Astrocyte of the cerebellum (primary cell): Measurements from ENCODE around the gene OR1E2.

Source experiments
- DNase-seq: peaks from one replicate; pipeline ENCODE4 v3.0.0-alpha.2; 2011; ENCODE audit warnings: low read depth
- H3K4me3 ChIP-seq: 2 replicates; pipeline ENCODE4 v1.5.1; 2011; ENCODE audit warnings: mild to moderate bottlenecking, low read depth, low read length, moderate library complexity
- CTCF ChIP-seq: IDR thresholded peaks from 2 replicates; pipeline ENCODE4 v1.5.1; 2012; ENCODE audit warnings: low read length, low read depth, moderate library complexity, mild to moderate bottlenecking; ENCODE audit errors: missing control alignments
- in situ Hi-C: cut with HindIII; loops from 2 replicates; pipeline ENCODE4 v1.10.0; 2017; ENCODE audit warnings: low sequenced_read_pairs

The OR1E2 gene

DNA sequence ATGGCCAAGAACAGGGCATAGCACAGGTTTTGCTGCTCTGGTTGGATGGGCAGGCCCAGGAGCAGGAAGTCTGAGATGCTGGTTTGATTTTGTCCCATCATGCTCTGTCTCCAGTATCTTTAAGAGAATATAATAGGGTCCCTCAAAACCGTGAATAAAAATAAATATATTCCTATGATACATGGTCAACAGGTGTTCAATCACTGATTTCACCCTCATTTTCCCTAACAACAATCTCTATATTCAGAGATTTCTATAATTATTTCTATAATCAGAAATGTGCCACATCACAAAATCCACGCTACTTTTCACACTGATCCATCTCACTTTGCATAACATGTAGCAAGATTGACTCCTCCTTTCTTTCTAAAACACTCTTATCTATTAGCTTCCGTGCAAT, at the start of gene OR1E2:
OR1E2 (minus strand) TSS at position 101 of the 400 bp plus-strand sequence; CDS start at position 101, 0 bp downstream.
- in situ Hi-C loops: no loop called here
- no peak for TF ChIP-seq CTCF
- no peak within 1 kb of the TSS for H3K4me3 ChIP-seq
- no peak for DNase-seq

DNA sequence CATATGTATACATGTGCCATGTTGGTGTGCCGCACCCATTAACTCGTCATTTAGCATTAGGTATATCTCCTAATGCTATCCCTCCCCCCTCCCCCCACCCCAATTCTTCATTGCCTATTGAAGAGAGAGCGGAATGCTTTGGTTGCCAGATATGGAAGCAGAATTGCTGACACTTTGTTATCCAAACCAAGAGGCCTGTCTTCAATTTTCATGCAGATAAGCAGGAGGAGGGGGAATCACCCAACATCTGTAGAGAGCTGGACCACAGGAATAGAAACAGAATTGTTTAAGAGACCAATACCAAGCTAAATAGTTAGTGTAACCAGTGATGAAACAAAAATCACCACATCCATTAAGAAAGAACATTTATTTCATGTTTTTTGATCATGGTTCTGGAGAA, 49.2 kb upstream of the OR1E2 start:
- no peak for DNase-seq
- no peak for TF ChIP-seq CTCF
- H3K4me3 ChIP-seq: no peak overlapping the region
- in situ Hi-C loops: no loop called here

- no peak overlapping the region for H3K4me3 ChIP-seq
- in situ Hi-C loops: no loop called here
- TF ChIP-seq CTCF: no peak
- DNase-seq: no peak
Observed at GRCh38 chr17:3479988-3480387, 46.3 kb upstream of the OR1E2 start.

DNA sequence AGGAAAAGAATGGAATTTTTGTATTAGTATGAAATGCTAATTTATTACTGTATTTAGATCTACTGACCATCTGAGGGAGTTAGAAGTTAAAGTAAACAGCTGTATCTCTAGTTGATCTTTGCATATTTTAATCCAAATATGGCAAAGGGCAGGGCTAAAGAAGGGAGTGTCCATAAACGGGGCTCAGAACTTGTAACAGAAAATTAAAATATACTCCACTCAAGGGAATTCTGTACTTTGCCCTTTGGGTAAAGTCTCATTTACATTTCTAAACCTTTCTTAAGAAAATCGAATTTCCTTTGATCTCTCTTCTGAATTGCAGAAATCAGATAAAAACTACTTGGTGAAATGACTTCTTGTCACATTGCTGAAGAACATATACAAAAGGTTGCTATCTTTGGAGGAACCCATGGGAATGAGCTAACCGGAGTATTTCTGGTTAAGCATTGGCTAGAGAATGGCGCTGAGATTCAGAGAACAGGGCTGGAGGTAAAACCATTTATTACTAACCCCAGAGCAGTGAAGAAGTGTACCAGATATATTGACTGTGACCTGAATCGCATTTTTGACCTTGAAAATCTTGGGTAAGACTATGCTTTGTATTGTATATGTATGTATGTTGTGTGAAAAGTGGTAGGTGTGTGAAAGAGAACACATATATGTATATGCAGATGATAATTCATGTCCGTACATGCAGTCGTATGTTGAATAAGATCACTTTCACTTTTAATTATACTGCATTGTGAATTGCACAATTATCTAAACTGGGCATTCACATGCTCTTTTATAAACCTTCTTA, 42.4 kb upstream of the OR1E2 start, which contains the start of gene ASPA:
ASPA (plus strand) TSS at position 186 of the 799 bp plus-strand sequence; CDS start at position 349, 163 bp downstream.
- in situ Hi-C loops: no loop called here
- H3K4me3 ChIP-seq: no peak within 1 kb of the TSS
- TF ChIP-seq CTCF: no peak
- DNase-seq: no peak

GRCh38 chr17:3475251-3475685, 41.6 kb upstream of the OR1E2 start:
- no peak for TF ChIP-seq CTCF
- no peak overlapping the region for H3K4me3 ChIP-seq
- no peak for DNase-seq
- in situ Hi-C loops: no loop called here

DNA sequence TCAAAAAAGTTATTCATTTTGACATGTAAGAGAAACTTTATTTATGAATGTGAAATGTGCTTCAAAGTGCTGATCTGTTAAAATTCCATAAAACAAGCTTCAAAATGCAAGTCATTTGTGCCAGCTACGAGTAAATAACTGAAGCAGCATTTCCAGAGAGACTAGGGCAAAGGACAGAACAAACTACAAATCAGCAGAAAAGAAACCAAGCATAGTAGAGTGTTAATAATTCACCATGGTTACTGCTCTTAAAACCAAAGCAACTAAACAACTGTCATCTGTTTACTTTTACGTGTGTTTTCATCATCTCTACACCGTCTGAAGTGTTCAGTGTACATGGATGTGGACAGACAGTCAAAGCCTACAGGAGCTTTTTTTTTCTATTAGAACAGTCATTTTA, 40.6 kb upstream of the OR1E2 start:
- in situ Hi-C loops: no loop called here
- no peak overlapping the region for H3K4me3 ChIP-seq
- no peak for TF ChIP-seq CTCF
- DNase-seq: no peak
